Bronchial epithelial cell (primary cell): Measurements from ENCODE around the gene FLNA. TPM values are rescaled to one million over a fixed set of nuclear protein-coding genes. Genes with fewer than 3 reads are reported as not detected.

ENCODE experiments used
- DNase-seq: peaks from one replicate; pipeline ENCODE4 v3.0.0-alpha.2; 2010; ENCODE audit warnings: low read depth
- FAIRE-seq: peaks from 2 replicates; lab custom pipeline; 2011; peaks lifted over from hg19 to GRCh38; lab: Jason Lieb, UNC
- H3K27me3 ChIP-seq: 2 replicates; pipeline ENCODE4 v1.5.1; 2011; ENCODE audit warnings: low read length; ENCODE audit not compliant: control insufficient read depth, insufficient read depth
- H3K36me3 ChIP-seq: 2 replicates; pipeline ENCODE4 v1.5.1; 2011; ENCODE audit warnings: low read length; ENCODE audit not compliant: control insufficient read depth, insufficient read depth
- H3K4me3 ChIP-seq: 2 replicates; pipeline ENCODE4 v1.5.1; 2011; ENCODE audit warnings: mild to moderate bottlenecking, low read depth, low read length, control low read depth
- CTCF ChIP-seq: IDR thresholded peaks from 2 replicates; pipeline ENCODE4 v1.5.1; 2011; ENCODE audit warnings: mild to moderate bottlenecking, moderate library complexity, low read length, control low read depth, inconsistent platforms; ENCODE audit not compliant: insufficient read depth, severe bottlenecking
- total RNA-seq: library from RNA; depleted of rRNA; stranded (reverse); fragments of >200 nt; gene quantifications from 2 replicates; pipeline ENCODE4 v1.2.1, GENCODE V29; 2014

Gene FLNA
- total RNA-seq, 1 donor from 2014 or later = 858 TPM

GRCh38 chrX:154368630-154369448 is 5.6 kb downstream of the FLNA start:
- no peak for TF ChIP-seq CTCF
- peak; percentile 86 for DNase-seq
- Histone ChIP-seq H3K27me3 (no peaks in the 10 kb centered on the region), H3K36me3 (peaks cover 32% of the 10 kb centered on the region), H3K4me3 (peak overlapping the region; percentile 85)
- FAIRE-seq = no peak

- peaks cover 36% of the 10 kb centered on the region for H3K36me3 ChIP-seq
- H3K27me3 ChIP-seq = no peaks in the 10 kb centered on the region
- FAIRE-seq (no peak), DNase-seq (no peak)
- H3K4me3 ChIP-seq = no peak overlapping the region
- no peak for TF ChIP-seq CTCF
Observed at GRCh38 chrX:154367474-154368308, 6.7 kb downstream of the FLNA start.

GRCh38 chrX:154366666-154367055 is 7.8 kb downstream of the FLNA start:
- peaks cover 47% of the 10 kb centered on the region for H3K36me3 ChIP-seq

GRCh38 chrX:154365997-154366665 is 8.3 kb downstream of the FLNA start:
- no peak overlapping the region for H3K4me3 ChIP-seq
- DNase-seq (no peak), FAIRE-seq (no peak)
- H3K36me3 ChIP-seq = peaks cover 51% of the 10 kb centered on the region
- TF ChIP-seq CTCF = no peak
- H3K27me3 ChIP-seq = no peaks in the 10 kb centered on the region

More at GRCh38 chrX:154366666-154367055, 7.8 kb downstream of the FLNA start:
- FAIRE-seq (no peak), DNase-seq (no peak)
- TF ChIP-seq CTCF = no peak
- H3K4me3 ChIP-seq = no peak overlapping the region
- H3K27me3 ChIP-seq = no peaks in the 10 kb centered on the region

- TF ChIP-seq CTCF = no peak
- Histone ChIP-seq H3K27me3 (no peaks in the 10 kb centered on the region), H3K4me3 (no peak overlapping the region), H3K36me3 (peaks cover 52% of the 10 kb centered on the region)
- no peak for DNase-seq
- no peak for FAIRE-seq
Observed at GRCh38 chrX:154365052-154365600, 9.3 kb downstream of the FLNA start.
